GM18499 (cell line): ENCODE data around the gene HTRA3.

Source experiments
- ATAC-seq: cut with Tn5 transposase; IDR thresholded peaks from one replicate; pipeline ENCODE4 v1.9.1; 2021; ENCODE audit warnings: moderate number of reproducible peaks; ENCODE audit not compliant: insufficient read depth, unreplicated experiment

Gene HTRA3

GRCh38 chr4:8290701-8290970 lies 21.1 kb downstream of the HTRA3 start:
- ATAC-seq: no peak

DNA sequence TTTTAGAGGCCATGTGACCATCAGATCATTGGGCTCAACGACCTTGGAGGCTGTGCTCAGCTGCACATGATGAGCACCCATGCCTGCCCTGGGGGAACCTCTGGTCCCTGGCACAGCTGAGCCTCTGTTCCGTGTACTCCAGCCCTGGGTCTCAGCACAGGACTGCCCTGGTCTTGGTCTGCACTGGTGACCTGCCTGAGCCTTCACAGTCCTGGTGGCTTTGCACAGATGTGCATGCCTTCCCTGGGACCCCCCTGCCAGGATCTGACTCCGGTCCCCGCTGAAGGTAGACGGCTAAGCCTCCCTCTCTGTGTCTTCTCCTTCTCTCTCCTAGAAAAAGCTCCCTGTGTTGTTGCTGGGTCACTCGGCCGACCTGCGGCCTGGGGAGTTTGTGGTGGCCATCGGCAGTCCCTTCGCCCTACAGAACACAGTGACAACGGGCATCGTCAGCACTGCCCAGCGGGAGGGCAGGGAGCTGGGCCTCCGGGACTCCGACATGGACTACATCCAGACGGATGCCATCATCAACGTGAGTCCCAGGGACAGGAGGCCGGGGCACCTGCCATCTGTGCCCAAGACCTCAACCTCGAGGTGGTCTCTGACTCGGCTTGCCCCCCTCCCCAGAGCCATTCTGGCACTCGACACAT lies 21.6 kb downstream of the HTRA3 start:
- no peak for ATAC-seq

DNA sequence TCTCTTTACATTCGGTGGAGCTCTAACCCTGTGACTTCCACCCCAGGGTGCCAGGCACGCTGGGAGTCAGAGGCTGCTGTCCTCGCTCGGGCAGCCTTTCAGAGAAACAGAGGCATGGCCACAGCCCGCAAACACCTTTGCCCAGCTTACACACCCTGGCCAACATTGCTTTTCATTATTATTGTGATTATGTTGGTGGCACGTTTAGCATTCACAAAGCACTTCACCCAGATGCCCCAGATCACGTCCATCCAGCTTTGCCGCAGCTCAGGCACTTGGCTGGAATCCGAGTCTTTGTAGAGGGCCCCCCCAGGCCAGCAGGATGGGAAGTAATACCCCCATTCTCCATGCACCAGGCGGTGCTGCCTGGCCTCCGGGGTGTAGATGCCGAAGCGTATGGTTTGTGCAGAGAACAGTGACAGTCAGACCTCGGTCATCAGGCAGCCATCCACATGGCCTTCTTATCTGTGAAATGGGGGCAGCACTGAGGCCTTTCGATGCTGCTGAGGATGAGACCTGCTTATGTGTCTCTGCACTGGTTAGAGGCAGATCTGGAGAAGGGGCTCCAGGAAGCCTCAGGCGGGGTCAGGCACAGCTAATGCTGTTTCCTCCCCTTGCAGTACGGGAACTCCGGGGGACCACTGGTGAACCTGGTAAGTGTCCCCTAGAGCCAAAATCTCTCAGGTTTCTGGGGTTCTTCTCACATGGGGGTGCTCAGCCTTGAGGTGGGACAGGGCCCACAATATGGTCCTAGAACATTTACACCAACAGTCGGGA lies 22.3 kb downstream of the HTRA3 start:
- ATAC-seq: no peak

DNA sequence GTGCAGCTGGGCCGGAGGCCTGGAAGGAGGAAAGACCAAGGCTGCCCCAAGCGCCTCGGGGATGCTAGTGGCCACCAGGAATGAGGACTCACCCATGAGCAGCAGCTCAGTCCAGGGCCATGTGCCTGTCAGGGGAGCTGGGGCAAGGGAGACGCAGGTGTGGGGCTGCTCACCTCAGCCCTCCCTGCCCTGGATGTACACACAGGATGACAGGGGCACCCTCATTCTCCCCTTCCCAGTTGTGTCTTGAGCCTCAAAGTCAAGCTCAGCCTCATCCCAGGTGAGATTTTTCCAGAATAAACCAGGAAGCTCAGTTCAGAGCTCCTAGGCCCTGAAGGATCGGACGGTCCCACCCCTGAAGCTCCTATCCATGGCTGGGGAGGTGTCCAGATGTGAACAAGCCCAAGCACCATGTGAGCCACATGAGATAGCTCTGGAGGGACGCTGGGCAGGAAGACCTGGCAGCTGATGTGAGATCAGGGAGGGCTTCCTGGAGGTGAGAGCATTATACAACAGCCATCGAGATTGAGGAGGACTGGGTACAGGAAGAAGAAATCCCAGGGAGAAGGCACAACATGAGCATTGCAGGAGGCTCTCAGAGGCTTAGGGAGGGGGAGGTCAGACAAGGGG lies 23.0 kb downstream of the HTRA3 start:
- no peak for ATAC-seq

GRCh38 chr4:8293131-8293975 lies 23.8 kb downstream of the HTRA3 start:
- ATAC-seq: no peak

DNA sequence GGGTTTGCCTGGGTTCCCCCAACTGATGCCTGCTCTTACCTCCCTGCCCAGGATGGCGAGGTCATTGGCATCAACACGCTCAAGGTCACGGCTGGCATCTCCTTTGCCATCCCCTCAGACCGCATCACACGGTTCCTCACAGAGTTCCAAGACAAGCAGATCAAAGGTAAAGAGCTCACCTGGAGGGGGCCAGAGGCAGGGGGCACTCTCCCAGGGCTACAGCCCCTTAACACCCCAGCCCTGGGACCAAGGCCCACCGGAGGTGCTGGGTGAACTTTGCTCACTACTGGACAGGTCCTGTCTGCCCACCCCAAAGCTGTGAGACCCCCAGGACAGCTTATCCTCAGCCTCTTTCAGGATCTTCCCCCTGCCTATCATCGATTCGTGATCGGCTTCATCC lies 24.5 kb downstream of the HTRA3 start:
- no peak for ATAC-seq

- no peak for ATAC-seq
These were observed 25.2 kb downstream of the HTRA3 start for GRCh38 chr4:8294775-8295174.

GRCh38 chr4:8295471-8295870 lies 25.9 kb downstream of the HTRA3 start:
- no peak for ATAC-seq

DNA sequence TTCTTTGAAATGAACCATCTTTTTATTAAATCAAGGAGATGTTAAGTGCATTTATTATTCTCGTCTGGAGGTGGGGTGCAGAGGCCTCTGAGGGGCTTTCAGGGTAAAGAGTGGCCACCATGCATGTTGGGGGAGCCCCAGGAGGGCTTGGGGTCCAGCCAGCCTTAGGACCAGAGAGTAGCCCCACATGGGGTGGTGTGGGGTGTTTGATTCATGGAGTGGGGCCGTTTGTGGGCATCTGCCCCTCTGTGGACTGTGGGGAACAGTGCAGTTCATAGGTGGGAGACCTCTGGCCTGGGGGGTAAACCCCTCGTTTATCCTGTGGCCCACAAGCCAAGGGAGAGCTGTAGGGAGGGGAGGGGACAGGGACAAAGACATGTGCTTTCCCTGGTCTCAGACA lies 26.9 kb downstream of the HTRA3 start:
- no peak for ATAC-seq

DNA sequence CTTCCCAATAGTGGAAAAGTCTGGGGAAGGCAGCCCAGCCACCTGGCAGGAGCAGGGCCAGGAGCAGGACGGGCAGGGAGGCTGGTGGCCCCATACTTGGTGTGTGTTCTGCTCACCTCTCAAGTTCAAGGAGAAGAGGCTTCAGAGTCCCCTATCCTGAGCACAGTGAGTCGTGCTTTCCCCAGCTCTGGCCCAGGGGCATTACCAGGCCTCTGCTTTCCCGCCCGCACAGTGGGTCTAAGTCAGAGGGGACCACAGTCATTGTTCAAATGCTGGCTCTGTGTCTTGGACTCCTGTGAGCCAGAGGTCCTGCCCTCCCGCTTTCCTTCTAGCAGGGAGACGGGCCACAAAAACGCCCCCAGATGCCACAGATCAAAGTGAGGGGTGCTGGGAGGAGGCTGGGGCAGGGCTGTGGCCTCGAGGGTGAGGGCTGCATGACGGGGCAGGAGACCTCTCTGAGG lies 27.6 kb downstream of the HTRA3 start:
- ATAC-seq: no peak

GRCh38 chr4:8297691-8298485 lies 28.3 kb downstream of the HTRA3 start:
- no peak for ATAC-seq

DNA sequence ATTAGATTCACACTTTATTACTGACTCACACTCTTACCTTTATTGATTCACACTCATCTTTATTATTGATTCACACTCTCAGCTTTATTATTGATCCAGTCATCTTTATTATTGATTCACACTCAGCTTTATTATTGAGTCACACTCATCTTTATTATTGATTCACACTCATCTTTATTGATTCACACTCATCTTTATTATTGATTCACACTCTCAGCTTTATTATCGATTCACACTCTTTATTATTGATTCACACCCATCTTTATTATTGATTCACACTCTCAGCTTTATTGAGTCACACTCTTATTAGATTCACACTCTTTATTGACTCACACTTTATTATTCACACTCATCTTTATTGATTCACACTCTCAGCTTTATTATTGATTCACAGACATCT lies 31.3 kb downstream of the HTRA3 start:
- no peak for ATAC-seq

DNA sequence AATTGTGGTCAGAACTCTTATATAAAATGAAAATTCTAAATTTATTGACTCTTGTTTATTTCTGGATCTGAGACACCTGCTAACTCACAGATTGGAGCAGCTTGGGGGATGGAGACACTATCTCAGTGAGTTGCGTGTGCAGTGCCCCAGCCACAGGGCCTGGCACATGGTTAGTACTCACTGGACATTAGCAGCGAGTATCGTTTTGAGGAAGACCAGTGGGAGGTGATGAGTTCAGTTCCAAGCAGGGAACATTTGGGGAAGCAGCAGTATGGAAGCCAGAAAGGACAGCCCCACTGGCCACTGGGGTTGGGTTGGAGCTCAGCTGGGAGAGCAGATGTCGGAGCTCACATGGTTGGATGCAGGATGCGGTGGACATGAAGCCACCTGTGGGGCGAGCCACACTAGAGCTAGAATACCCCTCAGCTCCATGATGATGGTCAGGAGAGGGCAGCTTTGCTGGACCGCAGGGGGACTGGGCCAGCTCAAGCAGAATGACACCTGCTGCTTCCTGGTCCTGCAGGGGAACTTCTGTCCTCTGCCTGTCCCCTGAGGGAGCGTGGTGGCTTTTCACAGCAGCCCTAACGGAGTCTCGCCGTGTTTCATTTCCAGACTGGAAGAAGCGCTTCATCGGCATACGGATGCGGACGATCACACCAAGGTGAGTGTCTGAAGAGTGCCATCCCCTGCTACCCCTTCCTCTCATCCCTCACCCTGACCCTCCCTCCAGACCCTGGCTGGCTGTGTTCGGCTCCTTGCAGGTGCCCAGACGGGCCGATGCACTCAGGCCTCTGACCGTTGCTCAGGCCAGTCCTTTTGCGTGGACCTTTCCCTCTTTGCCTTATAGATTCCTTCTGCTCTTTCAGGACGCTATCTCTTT lies 32.5 kb downstream of the HTRA3 start:
- ATAC-seq: no peak

DNA sequence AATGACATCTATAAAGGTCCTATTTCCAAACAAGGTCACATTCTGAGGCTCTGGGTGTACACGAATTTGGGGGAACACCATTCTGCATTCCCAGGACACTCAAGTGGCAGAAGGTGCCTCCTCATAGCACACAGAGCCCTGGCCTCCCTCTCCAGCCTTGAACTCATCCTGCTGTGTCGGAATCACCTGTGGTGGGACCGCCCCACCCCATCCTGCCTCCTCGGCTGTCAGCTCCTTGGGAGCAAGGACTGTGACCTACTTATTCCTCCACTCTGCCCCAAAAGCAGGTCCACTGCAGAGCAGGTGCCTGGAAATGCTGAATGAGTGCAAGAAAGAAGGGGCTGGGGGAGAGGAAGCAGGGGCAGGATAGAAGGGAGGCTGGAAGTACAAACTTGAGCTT lies 33.5 kb downstream of the HTRA3 start:
- ATAC-seq: no peak

- ATAC-seq: no peak
These were observed 34.1 kb downstream of the HTRA3 start for GRCh38 chr4:8303485-8304281.

- no peak for ATAC-seq
These were observed 35.5 kb downstream of the HTRA3 start for GRCh38 chr4:8304827-8305695.

GRCh38 chr4:8305851-8306471 lies 36.4 kb downstream of the HTRA3 start:
- ATAC-seq: no peak
